ENCODE measurements around the gene SOCS3.
A peak's percentile ranks its signal among the peaks of the same experiment; 100 is the strongest.

The SOCS3 gene

GRCh38 chr17:78355701-78356100 is 4.2 kb downstream of the SOCS3 start:
- TF ChIP-seq, protein P1, sequence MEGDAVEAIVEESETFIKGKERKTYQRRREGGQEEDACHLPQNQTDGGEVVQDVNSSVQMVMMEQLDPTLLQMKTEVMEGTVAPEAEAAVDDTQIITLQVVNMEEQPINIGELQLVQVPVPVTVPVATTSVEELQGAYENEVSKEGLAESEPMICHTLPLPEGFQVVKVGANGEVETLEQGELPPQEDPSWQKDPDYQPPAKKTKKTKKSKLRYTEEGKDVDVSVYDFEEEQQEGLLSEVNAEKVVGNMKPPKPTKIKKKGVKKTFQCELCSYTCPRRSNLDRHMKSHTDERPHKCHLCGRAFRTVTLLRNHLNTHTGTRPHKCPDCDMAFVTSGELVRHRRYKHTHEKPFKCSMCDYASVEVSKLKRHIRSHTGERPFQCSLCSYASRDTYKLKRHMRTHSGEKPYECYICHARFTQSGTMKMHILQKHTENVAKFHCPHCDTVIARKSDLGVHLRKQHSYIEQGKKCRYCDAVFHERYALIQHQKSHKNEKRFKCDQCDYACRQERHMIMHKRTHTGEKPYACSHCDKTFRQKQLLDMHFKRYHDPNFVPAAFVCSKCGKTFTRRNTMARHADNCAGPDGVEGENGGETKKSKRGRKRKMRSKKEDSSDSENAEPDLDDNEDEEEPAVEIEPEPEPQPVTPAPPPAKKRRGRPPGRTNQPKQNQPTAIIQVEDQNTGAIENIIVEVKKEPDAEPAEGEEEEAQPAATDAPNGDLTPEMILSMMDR (conservative IDR thresholded peaks at IDR 0.05; ENCODE audit: low read length), result no peak
- DNase-seq (ENCODE audit: low read depth), result no peak
- no peak overlapping the region for H3K4me3 ChIP-seq (ENCODE audit: low read length)

- H3K4me3 ChIP-seq (ENCODE audit: low read length), result no peak overlapping the region
- DNase-seq (ENCODE audit: low read depth), result no peak
- TF ChIP-seq, protein P1 (conservative IDR thresholded peaks at IDR 0.05; ENCODE audit: low read length), result no peak
These were observed 4.7 kb downstream of the SOCS3 start for GRCh38 chr17:78355045-78355641.

DNA sequence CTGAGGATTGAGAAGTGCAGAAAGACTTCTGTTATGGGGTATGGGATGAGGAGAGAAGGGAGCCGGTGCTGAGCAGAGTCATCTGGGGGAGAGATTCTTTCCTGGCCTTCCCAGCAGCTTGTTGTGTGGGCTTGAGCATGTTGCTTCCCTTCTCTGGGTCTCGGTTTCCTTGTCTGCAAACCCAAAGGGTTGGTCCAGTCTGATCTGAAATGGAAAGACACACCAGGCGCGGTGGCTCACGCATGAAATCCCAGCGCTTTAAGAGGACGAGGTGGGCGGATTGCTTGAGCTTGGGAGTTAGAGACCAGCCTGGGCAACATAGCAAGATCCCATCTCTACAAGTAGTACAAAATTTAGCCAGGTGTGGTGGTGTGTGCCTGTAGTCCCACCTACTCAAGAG is 6.0 kb downstream of the SOCS3 start:
- TF ChIP-seq, protein P1 (conservative IDR thresholded peaks at IDR 0.05; ENCODE audit: low read length), result no peak
- peak overlapping the region; percentile 52 for H3K4me3 ChIP-seq (ENCODE audit: low read length)
- no peak for DNase-seq (ENCODE audit: low read depth)

- H3K4me3 ChIP-seq (ENCODE audit: low read length), result peak overlapping the region; percentile 23
- TF ChIP-seq, protein P1 (conservative IDR thresholded peaks at IDR 0.05; ENCODE audit: low read length), result peak; percentile 37
- DNase-seq (ENCODE audit: low read depth), result peak; percentile 100
These were observed 8.3 kb downstream of the SOCS3 start for GRCh38 chr17:78351449-78352006.

GRCh38 chr17:78349891-78350642 is 9.8 kb downstream of the SOCS3 start:
- TF ChIP-seq, protein P1 (conservative IDR thresholded peaks at IDR 0.05; ENCODE audit: low read length), result no peak; the same call in 1 of the 2 replicates
- DNase-seq (ENCODE audit: low read depth), result no peak
- H3K4me3 ChIP-seq (ENCODE audit: low read length), result no peak overlapping the region

GRCh38 chr17:78348055-78348770 is 11.7 kb downstream of the SOCS3 start:
- no peak overlapping the region for H3K4me3 ChIP-seq (ENCODE audit: low read length)
- TF ChIP-seq, protein P1 (conservative IDR thresholded peaks at IDR 0.05; ENCODE audit: low read length), result no peak
- no peak for DNase-seq (ENCODE audit: low read depth)

Data from AG10803 (cell line).